Stimulated activated CD8-positive, alpha-beta memory T cell treated with anti-CD3 and anti-CD28 coated beads, Interleukin-7, amount 100 ng/mL, for 4 hours (primary cell): ENCODE data around the gene DSCAML1.

Source experiments
- DNase-seq, 2 donors: peaks; one replicate each; pipeline ENCODE4 v3.0.0-alpha.2; 2020; ENCODE audit warnings: low read depth in 2 of 2

The DSCAML1 gene

DNA sequence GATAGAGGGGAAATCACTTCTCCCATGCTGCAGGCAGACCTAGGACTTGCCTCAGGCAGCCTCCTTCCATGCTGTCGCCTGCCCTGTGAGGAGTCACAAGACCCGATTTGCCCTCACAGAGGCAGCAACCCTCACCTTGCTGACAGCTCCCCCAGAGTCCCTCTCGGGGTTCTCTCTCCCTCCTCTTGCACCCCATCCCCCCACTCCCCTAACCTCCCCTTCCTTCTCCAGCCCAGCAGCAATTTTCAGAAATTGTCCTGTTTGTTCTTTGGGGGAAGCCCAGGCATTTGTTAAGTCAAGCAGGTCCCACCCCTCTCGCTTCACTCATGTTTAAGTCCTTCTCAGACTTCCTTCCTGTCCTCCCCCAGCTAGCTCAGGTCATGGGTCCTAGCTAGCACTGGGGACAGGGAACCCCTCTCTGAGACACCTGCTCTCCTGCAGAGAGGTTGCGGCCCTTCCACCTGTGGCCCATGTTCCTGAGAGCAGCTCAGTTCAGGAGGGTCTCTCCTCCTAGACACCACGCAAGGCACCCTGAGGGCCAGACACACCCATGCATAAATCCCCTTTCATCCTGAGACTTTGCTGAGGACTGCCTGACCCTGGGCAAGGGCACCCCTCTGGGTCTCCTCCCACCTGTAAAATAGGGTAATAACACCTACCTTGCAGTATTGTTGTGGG lies 33.8 kb upstream of the DSCAML1 start:
- DNase-seq = no peak

DNA sequence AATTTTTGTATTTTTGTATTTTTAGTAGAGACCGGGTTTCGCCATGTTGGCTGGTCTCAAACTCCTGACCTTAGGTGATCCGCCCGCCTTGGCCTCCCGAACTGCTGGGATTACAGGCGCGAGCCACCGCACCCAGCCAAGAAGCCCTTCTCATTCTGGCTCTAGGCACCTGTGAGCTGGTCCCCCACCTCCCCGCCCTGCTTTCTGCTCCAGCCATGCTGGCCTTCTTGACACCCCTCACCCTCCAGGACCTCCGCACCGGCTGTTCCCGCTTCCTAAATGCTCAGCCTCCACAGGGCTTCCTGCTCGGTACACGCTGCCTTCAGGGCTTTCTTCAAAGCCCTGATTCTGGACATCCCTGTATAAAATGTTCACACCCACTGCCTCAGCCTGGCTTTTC lies 33.1 kb upstream of the DSCAML1 start:
- DNase-seq = no peak

DNA sequence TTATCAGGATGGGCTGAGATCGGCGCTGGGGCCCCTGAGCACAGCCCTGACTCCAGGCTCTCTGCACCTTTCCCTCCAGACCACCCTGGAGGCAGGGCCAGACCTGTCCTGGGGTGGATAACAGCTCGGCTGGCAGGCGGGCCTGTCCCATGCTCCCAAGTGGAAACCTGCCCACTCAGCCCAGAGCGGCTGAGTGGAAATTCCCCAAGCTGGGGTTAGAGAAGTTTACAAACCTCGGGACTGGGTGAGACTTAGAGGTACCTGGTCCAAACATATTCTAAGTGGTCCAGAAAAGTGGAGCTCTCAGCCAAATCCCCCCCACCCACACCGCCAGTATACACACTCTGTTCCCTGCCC lies 32.3 kb upstream of the DSCAML1 start:
- DNase-seq = no peak

GRCh38 chr11:117828611-117829368 lies 31.8 kb upstream of the DSCAML1 start:
- DNase-seq = peak; percentile 93

- DNase-seq = no peak
Measured at GRCh38 chr11:117827521-117828511, 30.8 kb upstream of the DSCAML1 start.

DNA sequence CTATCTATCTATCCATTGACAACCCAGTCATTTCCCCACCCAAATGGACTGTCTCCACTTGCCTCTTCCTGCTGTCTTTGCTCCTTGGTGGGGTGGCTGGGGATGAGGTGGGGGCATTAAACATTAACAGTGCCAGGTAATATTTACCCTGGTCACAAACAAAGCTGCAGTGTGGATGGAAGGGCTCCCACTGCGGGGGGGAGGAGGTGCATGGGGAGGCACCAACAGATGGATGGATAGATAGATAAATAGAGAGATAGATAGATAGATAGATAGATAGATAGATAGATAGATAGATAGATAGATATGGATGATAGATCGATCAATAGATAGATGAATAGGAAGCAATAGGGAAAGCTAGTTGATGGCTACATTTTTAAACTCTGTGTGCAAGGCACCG lies 29.8 kb upstream of the DSCAML1 start:
- no peak for DNase-seq

- DNase-seq = no peak
Measured at GRCh38 chr11:117826190-117826570, 29.2 kb upstream of the DSCAML1 start.

GRCh38 chr11:117825538-117826189 lies 28.6 kb upstream of the DSCAML1 start:
- no peak for DNase-seq

DNA sequence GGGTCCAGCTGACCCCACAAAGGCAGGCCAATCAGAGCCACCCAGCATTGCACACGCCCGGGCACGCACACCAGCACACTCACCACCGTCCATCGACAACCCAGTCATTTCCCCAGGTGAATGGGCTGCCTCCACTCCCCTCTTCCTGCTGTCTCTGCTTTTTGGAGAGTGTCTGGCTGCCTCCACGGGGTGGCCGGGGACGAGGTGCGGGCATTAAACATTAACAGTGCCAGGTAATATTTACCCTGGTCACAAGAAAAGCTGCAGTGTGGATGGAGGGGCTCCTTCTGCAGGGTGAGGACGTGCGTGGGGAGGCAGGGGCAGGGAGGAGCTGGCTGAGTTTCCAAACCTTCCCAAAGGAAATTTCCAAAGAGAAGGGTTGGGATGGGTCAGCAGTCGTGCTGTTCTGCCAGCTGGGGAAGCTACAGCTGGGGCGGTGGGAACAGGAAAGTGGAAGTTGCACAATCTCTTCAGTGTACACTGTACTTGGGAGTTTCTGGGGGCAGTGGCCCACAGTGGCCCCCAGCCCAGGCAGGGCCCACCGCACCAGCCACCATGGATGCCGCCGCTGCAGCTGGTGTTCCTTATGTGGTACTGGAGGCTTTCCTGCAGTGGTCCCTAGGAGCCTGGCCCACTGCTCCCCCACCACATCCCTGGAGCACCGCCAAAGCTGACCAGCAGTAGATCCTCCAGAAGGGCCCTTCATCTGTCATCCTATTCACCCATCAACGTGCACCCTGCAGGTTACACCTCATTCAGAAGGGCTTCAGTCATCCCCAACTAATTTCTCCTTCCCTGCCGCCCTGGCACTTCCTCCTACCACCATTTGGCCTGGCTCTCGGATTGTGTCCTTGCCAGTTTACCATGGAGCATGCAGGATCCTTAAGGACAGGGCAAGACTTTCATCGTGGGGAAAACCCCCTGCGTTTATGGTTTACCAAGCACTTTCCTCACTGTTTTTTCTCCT lies 27.8 kb upstream of the DSCAML1 start, which contains the start of gene FXYD2:
Gene FXYD2, minus strand, starts transcription at position 174 of the 967 bp plus-strand sequence. Its CDS starts 66 bp downstream, at position 108.
- no peak for DNase-seq

GRCh38 chr11:117823946-117824420 lies 27.0 kb upstream of the DSCAML1 start:
- no peak for DNase-seq

- no peak for DNase-seq
Measured at GRCh38 chr11:117823294-117823945, 26.4 kb upstream of the DSCAML1 start.

DNA sequence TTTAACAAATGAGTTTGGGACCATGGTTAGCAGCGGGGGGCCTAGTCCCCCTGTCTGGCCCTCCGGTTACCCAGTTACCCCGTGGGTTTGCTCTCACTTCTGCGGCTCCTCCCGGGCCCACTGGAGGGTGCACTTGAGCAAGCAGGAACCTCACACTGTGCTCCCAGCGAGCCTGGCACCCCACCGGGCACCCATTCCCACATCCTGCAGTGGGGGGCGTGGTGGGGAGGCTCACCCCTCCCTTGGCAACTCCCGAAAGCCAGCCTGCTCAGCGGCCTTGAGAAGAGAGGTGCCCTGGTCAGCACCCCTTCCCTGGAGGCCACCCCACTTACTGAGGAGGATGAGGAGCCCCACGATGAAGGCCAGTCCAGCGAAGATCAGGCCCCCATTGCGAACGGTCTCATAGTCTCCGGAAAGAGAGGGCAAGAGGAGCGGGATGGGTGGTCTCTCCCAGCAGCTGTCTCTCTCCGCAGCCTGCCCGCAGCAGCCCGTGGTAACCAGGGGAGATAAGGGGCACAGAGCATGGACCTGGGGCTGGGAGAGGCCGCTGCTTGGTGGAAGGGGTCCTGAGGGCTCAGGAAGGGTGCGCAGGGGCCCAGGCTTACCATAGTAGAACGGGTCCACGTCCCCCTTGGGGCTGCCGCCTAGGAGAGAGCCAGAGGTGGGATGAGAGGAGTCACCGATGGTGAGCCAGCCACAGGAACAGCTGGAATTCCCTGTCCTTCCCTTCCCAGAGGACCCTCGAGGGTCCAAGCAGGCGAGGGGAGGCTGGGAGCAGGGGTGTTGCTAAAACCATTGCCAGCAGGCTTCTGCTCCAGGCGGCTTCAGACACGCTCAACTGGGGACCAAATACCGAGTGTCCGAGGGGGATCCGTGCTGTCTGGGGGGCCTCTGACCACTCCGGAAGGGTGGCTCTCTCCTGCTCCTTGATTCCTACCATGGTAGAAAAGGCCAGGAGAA lies 25.3 kb upstream of the DSCAML1 start:
- no peak for DNase-seq

- DNase-seq = no peak
Measured at GRCh38 chr11:117821431-117821830, 24.4 kb upstream of the DSCAML1 start.

- DNase-seq = no peak
Measured at GRCh38 chr11:117820516-117820915, 23.5 kb upstream of the DSCAML1 start.

DNA sequence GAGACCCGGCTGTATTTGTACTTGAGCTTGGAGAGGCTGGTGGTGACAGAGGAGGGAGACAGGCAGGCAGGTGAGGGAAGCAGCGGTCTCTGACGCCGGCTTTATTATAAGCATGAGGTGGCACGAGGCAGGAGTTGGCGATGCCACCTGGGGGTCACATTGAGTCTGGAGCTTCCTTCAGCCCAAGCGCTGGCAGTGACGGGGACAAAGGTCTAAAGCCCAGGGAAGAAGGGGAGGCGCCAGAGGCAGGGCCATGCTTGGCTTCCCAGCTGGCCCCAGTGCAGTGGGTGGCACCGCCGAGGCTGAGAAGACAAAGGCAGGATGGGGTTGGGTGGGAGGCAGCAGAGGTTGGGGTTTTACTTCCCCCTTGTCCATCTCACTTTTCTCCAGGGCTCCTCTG lies 23.1 kb upstream of the DSCAML1 start:
- no peak for DNase-seq

GRCh38 chr11:117819096-117820040 lies 22.4 kb upstream of the DSCAML1 start:
- no peak for DNase-seq
